Suppressor macrophage (primary cell): ENCODE data around the gene NRIP1.
"Not testable (repeated sequence)": the region's sequence is repeated elsewhere in the genome, so short reads cannot be mapped to it uniquely, and the experiment has no call there.

Source experiments
- DNase-seq, 4 experiments: peaks; one replicate each; pipeline ENCODE4 v3.0.0-alpha.2; 2020 to 2022

NRIP1 gene

DNA sequence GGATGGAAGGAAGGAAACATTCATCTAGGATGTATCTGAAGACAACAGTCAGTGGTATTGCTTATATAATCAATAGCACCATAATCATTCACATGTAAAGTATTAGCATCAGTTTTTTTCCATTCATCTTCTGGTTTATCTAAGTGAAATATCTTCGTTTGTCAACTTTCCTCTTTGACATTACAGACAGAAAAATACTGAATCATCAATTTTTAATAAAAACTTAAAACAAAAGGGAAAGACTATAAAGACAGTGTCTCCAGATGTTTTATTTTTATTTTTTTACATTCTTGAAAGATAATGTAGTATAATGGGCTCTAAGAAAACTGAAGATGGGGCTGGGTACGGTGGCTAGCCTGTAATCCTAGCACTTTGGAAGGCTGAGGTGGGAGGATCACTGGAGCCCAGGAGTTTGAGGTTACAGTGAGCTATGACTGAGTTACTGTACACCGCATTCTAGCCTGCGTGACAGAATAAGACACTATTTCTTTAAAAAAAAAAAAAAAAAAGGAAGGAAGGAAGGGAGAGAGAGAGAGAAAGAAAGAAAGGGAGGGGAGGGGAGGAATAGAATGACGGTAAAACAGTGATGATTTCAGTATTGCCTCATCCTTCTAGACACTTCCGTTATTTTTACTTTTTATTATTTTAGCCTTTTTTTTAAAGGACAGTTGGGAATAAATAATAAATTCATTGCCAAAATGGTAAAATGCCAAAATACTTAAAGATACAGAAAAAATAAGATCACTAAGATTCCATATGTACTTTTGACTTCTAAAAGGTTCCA is 89.5 kb downstream of the NRIP1 start:
- no peak for DNase-seq

DNA sequence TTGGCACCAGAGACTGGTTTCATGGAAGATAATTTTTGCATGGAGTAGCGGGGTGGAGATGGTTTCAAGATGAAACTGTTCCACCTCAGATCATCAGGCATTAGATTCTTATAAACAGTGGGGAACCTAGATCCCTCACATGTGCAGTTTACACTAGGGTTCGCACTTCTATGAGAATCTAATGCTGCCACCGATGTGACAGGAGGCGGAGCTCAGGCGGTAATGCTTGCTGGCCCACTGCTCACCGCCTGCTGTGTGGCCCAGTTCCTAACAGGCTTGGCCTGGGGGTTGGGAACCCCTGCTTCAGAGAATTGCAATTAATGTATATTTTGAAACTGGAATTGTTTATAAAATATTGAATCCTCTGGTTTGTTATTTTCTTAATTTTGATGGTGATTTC is 92.1 kb downstream of the NRIP1 start:
- DNase-seq = no peak

DNA sequence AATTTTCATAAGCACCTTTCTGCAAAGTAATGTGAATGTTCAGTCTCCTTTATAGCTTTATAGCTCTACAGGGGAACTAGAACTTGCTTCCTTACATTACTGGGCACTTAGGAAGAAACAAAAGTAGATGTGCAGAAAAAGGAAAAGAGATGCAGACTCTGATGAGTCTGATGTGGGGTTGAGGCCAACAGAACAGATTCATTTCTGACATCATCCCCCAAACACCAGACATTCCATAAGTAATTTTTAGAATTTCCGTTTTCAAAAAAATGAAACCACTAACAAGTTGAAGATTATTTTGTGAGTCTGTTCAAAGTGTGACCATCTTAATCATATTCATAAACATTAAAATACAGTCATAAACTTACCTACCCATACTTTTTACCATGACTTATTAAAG is 96.0 kb downstream of the NRIP1 start:
- no peak for DNase-seq

DNA sequence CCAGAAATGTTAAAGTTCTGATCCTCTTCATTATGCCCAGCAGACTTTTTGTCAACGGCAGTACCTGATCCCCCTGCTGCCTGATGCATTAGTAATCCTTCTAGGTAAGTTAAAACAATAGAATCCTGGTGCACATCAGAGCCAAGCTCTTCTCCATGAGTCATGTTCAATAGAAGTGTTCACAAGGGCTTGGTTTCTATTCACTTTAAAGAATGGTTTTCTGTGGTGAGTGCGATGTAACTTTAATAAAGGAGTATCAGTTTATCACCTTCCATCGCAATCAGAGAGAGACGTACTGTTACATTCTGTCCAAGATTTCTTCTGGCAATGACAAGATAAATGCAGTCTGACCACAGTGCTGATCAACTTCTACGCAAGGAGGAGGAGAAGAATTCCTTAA is 96.8 kb downstream of the NRIP1 start:
- DNase-seq = no peak

DNA sequence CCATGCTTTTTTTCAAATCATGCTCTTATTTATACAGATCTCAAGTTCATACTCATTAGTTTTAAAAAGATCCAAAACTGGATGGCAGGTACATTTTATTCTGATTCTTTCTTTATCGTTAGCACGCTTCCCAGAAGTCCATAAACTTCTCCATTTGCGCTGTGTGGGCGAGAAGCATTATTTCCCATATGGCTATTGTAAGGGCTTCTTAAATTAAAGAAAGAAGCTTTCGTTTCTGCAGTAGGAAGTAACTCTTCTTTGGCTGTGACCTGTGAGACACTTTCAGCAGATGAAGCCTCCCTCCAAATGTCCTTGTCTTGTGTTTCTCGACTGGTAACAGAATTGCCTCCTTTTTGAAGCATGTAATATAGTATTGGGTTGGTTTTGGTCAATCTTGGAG is 100.2 kb downstream of the NRIP1 start:
- DNase-seq = peak in 2 of 4 experiments; percentile 3 to 19

DNA sequence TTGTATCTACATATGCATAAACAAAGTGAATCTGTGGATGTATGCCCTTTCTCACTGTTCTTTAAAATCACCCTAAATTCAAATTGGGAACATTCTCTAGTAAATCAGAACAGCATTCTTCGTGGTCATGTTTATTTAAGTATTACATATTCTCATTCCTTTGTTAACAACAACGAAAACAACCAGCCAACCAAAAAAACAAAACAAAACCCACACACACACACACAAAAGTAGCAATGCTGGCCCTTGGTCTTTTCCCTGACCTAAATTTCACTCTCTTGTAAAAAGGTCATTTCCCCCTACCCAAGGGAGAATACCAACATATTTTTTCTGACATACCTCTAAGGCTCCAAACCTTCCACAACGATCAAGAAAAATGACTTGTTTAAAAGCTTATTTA is 102.6 kb downstream of the NRIP1 start:
- no peak for DNase-seq

DNA sequence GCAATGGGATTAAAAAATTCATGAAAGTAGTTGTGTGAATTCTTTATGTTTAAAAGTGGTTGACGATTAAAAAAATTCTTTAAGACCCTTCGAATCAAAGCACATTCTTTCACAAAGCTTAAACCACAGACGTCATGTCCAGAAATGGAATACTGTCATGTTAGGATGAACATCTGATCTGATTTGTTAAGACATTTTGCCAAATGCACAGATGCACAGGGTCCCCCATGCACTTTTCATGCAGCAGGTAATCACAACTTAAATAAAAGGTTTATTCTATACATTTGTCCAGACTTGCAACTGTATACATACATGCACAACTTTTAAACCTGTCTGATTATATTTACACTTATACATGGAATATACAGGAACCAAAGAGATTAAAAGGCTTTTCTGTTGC is 103.3 kb downstream of the NRIP1 start:
- DNase-seq = no peak

DNA sequence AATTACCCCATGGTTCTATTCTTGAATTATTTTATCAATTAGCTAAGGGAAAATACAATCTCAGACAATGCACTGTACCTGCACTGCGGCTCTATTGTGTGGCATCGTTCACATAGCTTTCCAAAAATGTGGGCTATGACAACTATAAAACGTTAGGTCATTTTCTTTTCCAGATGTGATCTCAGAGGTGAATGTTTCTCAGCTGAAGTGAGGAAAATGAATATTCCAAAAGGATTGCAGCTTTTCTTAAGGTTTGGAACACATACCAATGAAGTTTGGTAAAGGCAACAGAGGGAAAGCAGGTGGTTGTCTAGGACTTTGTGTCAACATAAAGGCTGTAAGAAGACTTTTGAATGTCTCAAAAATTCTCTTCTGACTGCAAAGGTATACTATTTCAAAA is 105.5 kb downstream of the NRIP1 start:
- no peak for DNase-seq

DNA sequence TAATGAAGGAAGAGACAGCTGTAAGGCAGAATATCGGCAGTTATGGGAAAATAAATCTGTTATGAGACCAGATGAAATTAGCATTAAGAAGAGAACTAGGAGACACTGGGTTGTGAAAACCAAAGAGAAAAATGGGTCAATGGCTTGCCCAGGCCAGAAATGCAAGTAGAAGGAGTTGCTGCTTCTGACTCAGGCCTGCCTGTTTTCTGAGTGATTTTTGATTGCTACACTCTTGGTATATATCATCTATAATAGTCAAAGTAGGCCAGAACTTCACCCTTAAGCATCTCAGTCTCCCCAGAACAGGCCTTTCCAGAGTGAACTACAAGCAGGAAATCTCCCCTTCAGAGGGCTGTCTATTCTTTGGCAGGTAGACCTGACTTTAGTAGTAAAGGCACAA is 107.0 kb downstream of the NRIP1 start:
- DNase-seq = no peak

DNA sequence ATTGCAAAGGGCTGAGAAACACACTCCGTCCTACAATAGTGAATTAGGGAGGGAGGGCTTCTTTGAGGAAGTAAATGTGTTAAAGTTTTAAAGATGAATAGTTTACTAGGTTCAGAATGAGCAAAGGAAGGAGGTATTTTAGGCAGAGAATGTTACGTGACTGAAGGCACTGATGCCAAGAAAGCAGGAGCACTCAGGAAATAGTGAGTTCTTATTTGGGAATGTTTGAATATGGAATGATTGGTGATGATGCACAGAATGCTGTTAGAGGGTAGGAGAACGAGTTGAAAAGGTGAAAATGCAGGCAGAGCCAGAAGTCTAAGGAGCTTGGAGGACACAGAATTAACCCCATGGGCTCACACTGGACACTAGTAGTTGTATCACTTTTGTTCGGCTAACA is 108.0 kb downstream of the NRIP1 start:
- DNase-seq = no peak

DNA sequence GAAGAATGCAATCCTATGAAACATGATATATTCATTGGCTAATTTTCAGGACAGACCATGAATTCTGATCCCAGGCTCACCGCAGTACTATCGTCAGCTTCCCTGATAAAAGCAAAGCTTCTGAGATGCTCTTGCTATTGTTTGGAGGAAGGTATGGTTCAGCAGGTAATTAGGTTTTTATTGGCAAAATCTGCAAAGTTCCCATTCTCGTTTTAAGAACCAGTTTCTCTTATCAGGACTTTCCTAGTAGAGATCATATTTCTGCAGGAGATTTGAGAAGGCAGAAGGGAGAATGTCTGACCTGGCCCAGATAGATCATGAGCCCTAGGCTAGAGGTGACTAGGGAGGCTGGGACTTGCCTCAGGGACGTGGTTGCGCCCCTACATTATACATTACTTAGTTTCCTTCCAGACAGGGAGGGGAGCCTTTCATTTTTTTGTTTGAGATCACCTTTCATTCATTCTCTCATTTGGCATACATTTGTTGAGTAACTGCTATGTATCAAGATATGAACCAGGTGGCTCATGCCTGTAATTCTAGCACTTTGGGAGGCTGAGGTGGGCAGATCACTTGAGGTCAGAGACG is 108.8 kb downstream of the NRIP1 start:
- no peak for DNase-seq

DNA sequence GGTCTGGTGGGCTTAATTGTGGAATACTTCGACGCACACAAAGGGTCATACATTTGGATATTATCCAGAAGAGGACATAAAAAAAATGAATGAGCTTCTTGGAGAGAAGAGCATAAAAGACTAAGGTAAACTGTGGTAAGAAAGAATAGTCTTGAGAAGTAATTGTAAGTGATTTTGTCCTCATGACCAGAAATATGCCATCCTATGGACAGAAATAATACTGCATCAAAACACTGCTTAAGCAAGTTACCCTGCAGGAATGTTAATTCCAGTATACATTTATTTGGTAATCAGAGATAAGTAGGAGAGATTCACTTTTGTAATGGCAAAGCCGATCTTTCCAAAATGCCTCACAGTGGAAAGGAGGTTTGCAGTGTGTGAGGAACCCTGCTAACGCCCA is 111.9 kb downstream of the NRIP1 start:
- DNase-seq = peak in 1 of 4 experiments; percentile 16

DNA sequence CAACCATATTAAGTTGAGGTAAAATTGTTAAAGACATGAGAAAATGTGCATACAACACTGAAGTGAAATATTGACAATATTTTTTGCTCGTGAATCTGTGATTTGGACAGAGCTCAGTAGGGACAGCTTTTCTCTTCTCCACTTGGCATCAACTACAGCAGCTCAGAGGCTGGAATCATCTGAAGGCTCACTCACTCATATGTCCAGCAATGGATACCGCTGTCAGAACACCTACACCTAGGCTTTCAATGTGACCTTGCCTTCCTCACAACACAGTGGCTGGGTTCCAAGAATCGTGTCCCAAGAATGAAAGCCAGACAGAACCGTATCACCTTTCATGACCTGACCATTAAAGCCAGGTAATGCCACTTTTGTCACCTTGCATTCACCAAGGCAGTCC is 115.2 kb downstream of the NRIP1 start:
- DNase-seq = no peak

DNA sequence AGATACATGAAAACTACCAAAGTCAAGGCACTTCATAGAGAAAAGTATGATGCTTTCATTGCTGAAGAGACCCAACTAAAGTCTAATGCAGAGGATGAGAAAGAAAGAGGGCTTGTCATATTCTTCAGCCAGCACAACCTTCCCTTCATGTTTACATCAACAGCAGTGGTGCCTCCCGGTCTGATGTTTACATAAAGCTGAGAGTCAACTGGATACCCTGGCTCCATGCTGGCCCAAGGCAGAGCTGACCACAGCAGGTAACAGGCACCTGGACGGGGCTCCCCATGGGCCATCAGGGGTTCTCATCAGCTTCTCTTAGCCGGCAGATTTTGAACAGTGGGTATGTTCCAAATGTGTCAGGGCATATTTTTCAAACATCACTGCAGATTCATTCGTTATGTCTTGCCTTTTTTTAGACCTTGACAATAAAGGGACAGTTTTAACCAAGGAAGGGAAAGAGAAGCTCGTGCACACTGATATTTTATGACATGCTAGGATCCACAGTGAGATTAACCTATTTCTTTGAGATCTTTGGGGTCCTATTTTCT is 117.1 kb downstream of the NRIP1 start:
- no peak for DNase-seq

DNA sequence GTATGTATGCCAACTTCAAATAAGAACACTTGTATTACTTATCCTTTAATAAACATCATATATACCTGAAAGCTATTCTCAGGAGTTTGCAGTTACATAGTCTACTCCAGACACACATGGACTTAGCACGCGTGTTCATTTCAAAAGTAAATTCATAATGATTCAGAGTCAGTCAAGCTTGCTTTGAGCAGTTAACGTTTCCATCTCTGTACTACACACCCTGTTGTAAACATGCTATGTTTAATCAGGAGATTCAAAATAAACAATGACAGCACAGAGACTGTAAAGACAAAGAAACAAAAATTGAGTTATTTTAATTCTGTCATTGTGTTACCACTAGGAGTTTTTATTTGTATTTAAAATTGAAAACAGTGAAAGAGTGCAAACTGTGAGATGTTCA is 119.6 kb downstream of the NRIP1 start:
- no peak for DNase-seq

DNA sequence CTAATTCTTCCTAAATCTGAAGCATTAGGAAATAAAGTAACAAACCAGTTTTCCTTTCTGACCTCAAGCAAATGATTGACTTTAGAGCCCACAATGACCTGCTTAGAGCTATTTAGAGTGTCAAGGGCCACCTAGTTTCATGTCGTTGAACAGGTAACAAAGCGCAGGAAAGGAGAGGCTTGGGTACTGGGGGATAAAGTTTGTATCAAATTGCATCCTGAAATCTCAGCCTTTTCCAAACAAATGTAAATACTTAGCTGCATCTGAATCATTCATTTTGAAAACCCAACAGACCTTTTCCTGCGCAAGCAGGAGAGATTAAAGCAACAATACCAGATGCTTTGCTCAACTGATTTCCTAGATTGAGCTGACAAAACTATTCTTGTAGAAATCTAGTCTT is 121.2 kb downstream of the NRIP1 start:
- no peak for DNase-seq

DNA sequence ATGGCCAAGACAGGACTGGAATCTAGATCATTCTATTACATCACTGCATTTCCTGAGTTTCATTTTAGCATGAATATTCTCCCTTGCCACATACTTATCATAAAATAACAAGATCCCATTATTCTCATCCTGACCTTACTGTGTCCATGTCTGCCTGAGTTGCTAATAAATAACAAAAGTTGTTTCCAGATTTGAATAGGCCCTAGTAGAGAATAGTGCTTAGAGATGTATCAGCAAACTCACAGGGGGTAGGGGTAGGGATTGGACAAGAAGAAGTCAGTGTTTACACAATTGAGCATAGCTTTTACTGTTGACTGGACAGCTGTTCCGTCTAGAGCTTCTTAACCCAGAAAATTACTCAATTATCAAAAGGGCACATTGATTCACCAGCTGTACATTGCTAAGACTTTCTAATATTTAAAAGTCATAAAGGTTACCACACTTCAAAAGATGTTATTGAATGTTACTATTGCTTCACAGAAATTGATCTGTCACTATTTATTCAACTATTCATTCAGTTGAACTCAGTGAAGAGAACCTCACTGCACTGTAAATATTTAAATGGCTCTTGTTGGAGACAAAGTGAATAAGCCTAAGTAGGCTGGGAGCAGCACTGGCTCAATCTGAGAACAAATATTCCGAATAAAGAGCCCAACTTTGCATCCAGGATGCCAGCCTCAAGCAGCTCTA is 121.9 kb downstream of the NRIP1 start:
- no peak for DNase-seq

DNA sequence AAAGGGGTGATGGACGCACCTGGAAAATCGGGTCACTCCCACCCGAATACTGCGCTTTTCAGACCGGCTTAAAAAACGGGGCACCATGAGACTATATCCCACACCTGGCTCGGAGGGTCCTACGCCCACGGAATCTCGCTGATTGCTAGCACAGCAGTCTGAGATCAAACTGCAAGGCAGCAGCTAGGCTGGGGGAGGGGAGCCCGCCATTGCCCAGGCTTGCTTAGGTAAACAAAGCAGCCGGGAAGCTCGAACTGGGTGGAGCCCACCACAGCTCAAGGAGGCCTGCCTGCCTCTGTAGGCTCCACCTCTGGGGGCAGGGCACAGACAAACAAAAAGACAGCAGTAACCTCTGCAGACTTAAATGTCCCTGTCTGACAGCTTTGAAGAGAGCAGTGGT is 137.5 kb downstream of the NRIP1 start:
- not testable (repeated sequence) for DNase-seq

DNA sequence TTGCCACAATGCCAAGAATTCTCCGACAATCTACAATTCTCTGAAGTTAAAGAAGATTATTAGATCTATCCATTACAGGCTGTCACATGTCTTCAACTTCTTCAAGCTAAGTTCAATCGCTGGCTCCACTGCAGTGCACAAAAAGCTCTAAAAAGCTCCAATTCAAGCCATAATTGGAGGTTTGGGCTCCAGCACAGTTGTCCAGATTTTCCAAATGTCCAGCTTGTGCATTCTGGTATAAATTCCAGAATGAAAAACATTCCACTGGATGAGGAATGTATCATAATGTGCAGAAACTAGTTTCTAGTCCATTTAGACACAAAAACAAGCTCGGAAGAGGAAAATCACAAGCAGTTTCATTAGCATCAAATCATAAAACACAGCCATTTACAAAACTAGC is 138.6 kb downstream of the NRIP1 start:
- DNase-seq = no peak

DNA sequence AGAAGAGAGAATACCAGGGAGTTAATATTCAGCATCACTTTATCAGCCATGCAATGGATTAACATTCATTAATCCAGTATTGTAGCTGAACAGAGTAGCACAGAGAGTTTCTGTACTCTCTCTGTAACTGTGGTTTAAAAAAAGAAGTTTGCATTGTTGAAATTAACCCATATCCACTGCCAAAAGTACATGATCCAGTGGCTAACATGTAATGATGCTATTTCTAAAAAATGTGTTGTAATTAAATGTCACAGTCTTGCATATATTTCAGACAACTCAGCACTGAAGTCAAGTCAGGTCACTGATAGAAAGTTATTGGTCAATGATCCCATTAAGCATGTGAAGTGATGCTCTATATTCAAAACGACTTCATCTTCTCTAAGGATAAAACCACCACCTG is 141.3 kb downstream of the NRIP1 start:
- no peak for DNase-seq

DNA sequence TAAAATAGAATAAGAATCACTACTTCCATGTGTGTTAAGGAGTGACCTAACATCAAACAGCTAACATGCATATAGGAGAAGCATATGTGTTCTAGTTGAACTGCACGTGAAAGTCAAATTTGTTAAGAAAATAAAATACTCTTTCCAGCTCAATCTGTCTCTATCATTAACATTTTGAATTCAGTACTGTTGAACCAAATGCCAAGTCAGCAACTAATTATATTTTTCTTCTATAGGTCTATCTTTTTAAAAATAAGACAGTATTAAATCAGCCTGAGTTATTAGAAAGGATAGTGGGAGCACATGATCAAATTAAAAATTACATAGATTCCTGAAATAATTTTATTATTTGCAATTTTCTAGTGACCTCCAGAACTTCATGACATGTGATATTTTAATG is 141.8 kb downstream of the NRIP1 start:
- DNase-seq = no peak

DNA sequence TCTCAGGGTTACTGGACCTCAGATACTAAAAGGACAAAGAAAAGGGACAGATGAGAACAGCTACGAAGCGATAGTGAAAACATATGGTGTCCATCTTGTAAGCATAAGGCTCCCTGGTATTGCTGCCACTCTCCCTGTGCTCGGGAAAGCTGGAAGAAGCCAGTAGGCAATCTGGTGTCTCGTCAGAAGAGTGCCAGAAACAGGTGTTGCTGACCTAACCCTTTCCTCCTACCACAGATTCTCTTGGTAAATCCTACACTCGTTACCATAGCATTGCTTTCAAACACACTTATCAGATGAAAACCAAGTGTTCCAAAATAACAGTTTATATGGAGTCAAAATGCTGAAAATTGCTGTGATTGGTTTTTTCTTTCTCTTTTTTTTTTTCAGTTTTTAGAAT is 146.3 kb downstream of the NRIP1 start:
- no peak for DNase-seq

DNA sequence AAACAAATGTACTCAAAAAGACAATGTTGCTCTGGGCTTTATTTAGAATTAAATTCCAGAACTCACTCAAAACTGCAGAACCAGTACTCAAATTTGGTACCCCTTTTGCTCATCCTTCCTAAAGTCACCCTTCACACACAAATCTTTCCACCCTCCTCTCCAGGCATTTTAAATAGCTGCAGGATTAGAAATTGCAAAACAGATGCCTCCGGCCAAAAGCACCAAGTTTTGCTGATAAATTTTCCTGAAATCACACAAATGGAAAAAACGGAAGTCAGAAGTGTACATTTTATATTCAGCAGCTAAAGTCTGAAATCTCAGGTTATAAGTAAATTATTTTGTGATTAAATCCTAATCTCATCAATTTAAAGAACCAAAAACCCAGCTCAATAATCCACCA is 147.0 kb downstream of the NRIP1 start:
- DNase-seq = no peak

DNA sequence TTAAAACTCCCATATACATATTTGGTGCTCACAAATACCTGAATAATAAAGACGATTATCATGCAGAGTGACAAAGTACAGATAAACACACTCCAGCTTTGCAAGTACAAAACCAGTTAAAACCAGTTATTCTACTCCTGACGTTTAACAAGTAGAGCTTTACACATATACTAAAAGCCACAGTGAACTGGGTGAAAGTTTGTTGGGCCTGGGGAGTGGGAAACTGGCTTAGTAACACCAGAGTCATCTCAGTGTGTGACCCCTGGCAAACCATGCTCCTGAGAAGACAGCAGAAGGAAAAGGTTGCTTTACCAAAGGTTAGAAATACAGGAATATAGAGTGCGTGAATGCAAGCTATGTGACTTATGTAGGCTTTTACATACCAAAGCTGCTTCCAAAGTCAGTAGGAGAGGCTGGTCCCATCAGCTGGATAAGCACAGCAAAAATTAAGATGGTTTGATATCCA is 148.1 kb downstream of the NRIP1 start:
- no peak for DNase-seq
